HG03103 (cell line): Measurements from ENCODE around the gene JPH2.

Source experiments
- ATAC-seq: cut with Tn5 transposase; IDR thresholded peaks from one replicate; pipeline ENCODE4 v1.9.1; 2021; ENCODE audit warnings: low read depth; ENCODE audit not compliant: unreplicated experiment

Gene JPH2

GRCh38 chr20:44160133-44160532 is 26.9 kb downstream of the JPH2 start:
- no peak for ATAC-seq

DNA sequence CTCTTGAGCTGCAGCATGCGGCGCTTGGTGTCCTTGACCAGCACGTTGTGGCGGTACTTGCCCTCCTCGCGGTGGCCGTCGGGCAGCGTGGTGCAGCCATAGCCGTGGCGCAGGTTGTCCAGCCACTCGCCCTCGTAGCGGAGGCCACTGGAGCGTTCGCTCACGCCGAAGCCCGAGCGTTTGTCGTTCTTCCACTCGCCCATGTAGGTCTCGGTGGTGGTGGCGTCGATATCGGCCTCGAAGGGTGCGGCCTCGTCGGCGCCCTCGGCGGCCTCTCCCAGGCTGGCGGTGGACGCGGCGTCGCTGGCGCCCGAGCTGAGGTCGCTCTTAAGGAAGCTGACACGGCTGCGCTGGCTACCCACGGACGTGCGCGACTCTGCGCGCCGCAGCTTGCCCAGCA is 27.3 kb downstream of the JPH2 start:
- ATAC-seq, result no peak

DNA sequence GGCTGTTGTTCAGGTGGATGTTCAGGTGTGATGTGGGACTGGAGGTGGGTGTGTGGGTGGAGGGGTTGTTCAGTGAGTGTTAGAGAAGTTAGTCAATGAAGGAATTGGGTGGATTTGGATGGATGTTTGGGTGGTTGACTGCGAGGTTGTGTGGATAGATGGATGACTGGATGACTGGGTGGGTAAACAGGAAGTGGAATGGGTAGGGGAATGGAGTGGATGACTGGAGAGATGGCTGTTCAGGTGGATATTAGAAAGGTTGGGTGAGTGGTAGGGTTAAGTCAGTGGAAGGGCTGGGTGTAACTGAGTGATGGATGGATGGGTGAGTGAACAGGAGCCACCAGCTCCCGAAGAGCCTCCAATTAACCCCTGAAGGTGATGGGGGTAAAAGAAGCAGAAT is 27.9 kb downstream of the JPH2 start:
- ATAC-seq, result no peak

GRCh38 chr20:44157061-44157460 is 29.9 kb downstream of the JPH2 start:
- ATAC-seq, result no peak

DNA sequence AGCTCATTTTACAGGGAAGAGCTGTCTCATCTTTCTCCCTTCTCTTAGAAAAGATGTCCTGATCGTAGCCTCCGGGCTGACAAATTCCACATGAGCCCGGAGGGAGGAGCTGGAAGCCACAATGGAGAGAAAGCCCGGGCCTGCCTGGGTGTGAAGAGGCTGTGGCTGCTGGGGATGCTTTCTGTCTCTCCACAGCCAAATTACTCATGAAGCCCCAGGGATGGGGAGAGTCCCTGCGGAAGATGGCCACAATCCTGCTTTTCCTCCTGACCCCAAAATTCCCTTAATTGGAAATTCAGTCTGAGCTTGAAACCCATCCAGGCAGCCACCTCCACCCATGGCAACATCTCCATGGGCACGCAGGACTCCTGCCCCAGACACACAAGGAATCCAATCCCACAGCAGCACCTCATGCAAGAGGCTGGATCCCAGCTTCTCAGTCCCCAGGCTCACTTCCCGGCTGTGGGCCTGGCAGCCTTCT is 32.4 kb downstream of the JPH2 start:
- no peak for ATAC-seq

DNA sequence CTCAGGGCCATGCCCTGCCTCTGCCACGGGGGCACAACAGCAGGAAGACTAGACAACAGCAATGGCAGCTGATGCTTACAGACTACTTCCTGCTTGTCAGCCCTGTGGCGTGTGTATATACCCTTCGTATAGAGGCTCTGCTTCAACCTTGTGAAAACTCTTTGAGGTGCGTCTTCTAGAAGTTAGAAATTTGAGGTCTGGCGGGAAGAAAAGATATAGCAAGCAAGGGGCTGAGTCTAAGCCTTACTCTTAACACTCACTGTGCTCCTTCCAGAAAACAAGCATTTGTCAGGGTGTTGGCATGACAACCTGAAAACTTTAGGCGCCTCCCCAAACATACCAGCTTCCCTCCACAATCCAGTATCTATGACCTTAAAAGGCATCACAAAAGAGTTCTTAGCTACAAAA is 33.3 kb downstream of the JPH2 start:
- ATAC-seq, result no peak

- ATAC-seq, result no peak
These were observed 35.2 kb downstream of the JPH2 start for GRCh38 chr20:44151621-44152416.

- ATAC-seq, result no peak
These were observed 40.7 kb downstream of the JPH2 start for GRCh38 chr20:44146272-44146671.

DNA sequence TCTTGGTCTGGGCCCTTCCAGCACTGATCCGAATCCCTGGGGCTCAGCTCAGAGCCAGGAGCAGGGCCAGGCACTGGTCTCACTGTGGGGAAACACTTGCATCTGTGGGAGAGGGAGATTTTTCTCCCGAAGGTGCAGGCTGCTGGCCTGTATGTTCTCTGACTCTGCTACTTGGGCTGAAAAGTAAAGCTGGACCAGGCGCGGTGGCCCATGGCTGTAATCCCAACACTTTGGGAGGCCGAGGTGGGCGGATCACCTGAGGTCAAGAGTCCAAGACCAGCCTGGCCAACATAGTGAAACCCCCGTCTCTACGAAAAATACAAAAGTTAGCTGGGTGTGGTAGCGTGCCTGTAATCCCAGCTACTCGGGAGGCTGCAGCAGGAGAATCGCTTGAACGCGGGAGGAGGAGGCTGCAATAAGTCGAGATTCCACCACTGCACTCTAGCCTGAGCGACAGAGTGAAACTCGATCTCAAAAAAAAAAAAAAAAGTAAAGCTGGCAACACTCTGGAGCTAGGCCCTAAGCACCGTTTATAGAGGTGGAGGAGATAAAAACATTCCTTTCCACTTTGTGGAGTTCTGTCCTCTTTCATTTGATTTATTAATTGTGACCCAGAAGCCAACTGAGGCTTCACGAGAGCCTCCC is 41.7 kb downstream of the JPH2 start:
- no peak for ATAC-seq

DNA sequence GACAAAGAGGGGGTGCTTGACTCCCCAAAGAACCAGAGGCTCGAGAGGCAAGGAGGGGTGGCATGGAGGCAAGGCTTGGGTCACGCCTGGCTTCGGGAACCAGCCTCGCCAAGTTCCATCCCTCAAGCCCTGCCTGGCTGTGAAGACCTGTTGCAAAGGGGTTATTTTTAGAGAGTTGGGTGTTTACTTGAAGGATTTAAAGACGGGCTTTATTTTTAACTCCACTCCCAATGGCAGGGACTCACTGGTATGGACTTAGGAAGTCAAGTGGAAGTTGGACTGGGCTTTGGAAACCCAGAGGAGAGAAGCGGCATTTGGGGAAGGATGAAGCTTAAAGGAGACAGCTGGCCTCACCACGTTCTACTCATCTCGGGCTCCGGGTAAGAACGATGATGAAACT is 43.1 kb downstream of the JPH2 start:
- ATAC-seq, result no peak

- no peak for ATAC-seq
These were observed 44.6 kb downstream of the JPH2 start for GRCh38 chr20:44142413-44142812.

GRCh38 chr20:44141873-44142272 is 45.1 kb downstream of the JPH2 start:
- ATAC-seq, result no peak

- ATAC-seq, result no peak
These were observed 48.1 kb downstream of the JPH2 start for GRCh38 chr20:44138867-44139266.

DNA sequence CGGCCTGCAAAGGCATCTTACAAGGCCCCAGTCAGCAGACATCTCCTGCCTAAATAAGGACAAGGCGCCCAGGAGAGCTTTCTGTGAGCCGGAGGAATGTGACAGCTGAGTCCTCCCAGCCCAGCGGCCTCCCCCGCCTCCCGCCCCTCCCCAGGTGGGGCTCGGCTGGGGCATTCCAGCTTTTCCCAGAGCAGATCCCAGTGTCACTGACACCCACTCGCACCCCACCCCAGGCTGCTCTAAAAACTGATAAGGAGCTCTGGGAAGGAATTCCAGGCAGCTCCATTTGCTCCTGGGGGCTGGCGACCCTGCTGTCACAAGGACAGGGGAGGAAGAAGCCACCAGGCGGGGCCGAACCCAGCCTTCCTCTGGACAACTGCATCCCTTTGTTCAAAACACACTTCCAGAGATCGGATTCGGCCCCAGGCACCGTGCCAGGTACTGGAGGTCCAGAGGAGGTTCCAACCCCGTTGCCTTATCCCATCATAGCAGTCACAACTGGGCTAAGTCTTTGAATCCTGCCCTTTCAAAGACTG is 49.7 kb downstream of the JPH2 start:
- no peak for ATAC-seq

DNA sequence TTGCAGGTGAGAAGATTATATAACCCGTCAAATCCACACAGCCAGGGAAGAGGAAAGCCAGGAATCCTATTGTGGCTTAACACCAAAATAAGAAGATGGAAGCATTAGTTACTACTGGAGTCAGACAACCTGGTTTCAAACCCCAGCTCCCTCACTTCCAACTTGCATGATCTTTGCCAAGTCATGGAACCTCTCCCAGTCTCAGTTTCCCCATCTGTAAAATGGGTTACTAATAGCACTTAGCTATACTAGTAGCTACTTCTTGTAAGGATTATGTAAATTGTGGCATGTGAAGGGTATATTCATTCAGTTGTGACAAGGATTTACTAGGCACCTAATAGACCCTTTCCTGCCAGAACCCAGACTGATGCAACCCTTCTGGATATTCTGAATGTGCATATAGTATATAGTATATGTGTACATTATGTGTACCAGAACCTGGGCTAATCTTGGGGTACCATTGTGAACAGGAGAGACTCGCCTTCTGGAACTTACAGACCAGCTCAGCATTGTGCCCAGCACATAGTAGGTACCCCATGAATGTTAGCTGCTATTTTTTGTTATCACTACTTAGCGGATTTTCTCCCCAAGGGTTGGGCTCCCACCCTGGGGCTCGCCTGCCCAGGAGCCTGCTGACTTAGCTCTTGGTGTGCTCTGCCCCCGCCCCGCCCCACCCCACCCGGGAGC is 50.3 kb downstream of the JPH2 start:
- no peak for ATAC-seq

DNA sequence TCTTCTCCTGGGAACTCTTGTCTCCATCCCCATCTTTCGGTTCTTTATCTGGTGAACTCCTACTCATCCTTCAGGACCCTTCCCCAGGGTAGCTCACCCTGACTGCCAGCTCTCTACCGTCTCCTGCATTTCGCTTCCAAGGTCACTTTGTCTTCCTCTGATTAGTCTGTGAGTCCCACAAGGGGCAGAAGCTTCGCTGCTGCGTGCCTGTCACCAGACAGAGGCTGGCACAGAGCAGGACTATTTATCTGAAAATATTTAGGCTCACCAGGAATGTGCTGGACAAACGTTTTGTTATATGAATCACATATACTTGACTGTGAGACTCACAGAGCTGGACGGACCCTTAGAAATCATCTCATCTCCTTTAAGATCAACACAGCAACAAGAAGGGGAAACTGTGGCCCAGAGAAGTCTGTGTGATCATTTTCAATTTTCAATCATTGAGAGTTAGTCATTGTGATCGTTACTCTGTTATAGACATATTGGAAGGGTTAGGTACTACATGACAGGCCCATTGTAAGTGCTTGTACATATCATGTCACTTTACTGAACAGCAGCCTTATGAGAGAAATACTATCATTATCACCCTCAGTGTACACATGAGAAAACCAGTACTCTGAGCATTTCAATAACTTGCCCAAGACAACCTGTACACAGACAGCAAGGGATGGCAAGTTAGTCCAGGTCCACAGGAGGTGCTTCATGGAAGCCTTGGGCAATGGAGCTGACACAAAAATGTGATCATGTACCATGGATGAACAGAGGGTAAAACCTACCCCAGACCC is 51.4 kb downstream of the JPH2 start:
- no peak for ATAC-seq

DNA sequence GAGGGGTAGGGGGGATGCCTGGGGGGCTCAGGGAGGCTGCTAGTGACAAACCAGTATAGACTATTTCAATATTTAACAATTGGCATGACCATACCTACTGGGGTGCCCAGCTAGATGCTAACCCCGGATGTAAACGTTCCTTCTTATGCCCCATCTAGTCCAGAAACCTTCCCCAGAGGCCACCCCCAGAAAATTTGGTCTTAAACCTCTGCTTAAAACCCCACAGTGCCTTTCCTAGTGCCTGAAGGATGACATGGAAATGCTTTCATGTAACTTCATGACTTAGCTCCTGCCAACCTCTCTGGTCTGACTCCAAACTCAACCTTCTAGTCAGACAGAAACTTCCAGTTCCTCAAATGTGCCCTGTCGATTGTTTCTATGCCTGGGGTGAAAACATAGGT is 52.0 kb downstream of the JPH2 start:
- no peak for ATAC-seq

DNA sequence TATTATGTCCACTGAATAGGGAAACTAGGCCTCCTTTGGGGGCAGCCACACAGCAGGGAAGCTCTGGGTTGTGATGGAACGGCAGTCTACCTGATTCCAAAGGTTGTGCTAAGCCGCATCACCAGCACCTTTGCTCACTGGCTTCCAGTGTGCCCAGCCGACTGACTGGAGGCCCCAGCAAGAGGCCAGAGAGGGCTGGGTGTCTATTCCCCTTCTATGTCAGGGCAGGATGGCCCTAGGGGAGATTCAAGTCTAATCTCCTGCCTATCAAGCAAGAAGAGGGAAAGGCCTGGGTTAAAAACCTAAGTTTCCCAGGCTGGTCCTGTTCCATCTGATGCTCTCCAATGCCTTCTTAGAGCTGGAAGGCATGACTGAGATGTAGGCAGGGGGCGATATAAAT is 53.6 kb downstream of the JPH2 start:
- ATAC-seq, result no peak

GRCh38 chr20:44131704-44132103 is 55.3 kb downstream of the JPH2 start:
- no peak for ATAC-seq

- ATAC-seq, result no peak
These were observed 56.9 kb downstream of the JPH2 start for GRCh38 chr20:44129911-44130718.
